HepG2 (cell line): ENCODE measurements around the gene ALDOA. TPM values are rescaled to one million over a fixed set of nuclear protein-coding genes. Genes with fewer than 3 reads are reported as not detected.

Source experiments
- ETV5 ChIP-seq: IDR thresholded peaks from 2 replicates; pipeline ENCODE4 v1.6.1; 2018; ENCODE audit warnings: missing biosample characterization, missing genetic modification reagents, inconsistent platforms, borderline replicate concordance
- FIP1L1 ChIP-seq: fragments of 200-400 bp; formaldehyde crosslinking; IDR thresholded peaks from 2 replicates; pipeline ENCODE4 v1.6.1; 2018; ENCODE audit warnings: low read depth, mild to moderate bottlenecking, low read length, moderate library complexity, borderline replicate concordance; ENCODE audit not compliant: insufficient read depth
- FLYWCH1 ChIP-seq: sonication (generic); formaldehyde crosslinking; IDR thresholded peaks from 2 replicates; pipeline ENCODE4 v1.8.1; 2023; ENCODE audit warnings: mild to moderate bottlenecking, missing genetic modification reagents
- HNRNPUL1 ChIP-seq: fragments of 200-400 bp; formaldehyde crosslinking; IDR thresholded peaks from 2 replicates; pipeline ENCODE4 v1.6.1; 2017; ENCODE audit warnings: low read depth, mild to moderate bottlenecking, low read length, moderate library complexity
- MATR3 ChIP-seq: sonication (generic); formaldehyde crosslinking; IDR thresholded peaks from 2 replicates; pipeline ENCODE4 v1.4.0; 2020; ENCODE audit warnings: missing genetic modification reagents
- MLX ChIP-seq: IDR thresholded peaks from 2 replicates; pipeline ENCODE4 v1.6.1; 2016
- RCOR2 ChIP-seq: IDR thresholded peaks from 2 replicates; pipeline ENCODE4 v1.6.1; 2016; ENCODE audit warnings: missing biosample characterization, missing genetic modification reagents
- SAP130 ChIP-seq: IDR thresholded peaks from 2 replicates; pipeline ENCODE4 v1.6.1; 2016; ENCODE audit warnings: low read depth
- SMAD9 ChIP-seq: sonication (generic); formaldehyde crosslinking; IDR thresholded peaks from 2 replicates; pipeline ENCODE4 v1.5.1; 2020; ENCODE audit warnings: mild to moderate bottlenecking, missing genetic modification reagents
- SRSF9 ChIP-seq: fragments of 200-400 bp; formaldehyde crosslinking; IDR thresholded peaks from 2 replicates; pipeline ENCODE4 v1.6.1; 2018; ENCODE audit warnings: borderline replicate concordance, mild to moderate bottlenecking, low read depth, low read length; ENCODE audit not compliant: insufficient read depth, poor library complexity, severe bottlenecking
- U2AF2 ChIP-seq: fragments of 200-400 bp; formaldehyde crosslinking; IDR thresholded peaks from 2 replicates; pipeline ENCODE4 v1.6.1; 2017; ENCODE audit warnings: low read depth, mild to moderate bottlenecking, low read length
- ZBTB33 ChIP-seq: sonication (generic); formaldehyde crosslinking; IDR thresholded peaks from 2 replicates; pipeline ENCODE4 v1.4.0; 2020; ENCODE audit warnings: missing genetic modification reagents
- ZNF282 ChIP-seq: fragments of 450-650 bp; IDR thresholded peaks from 2 replicates; pipeline ENCODE4 v1.6.1; 2018; ENCODE audit not compliant: partially characterized antibody
- ZNF343 ChIP-seq: sonication (generic); formaldehyde crosslinking; IDR thresholded peaks from 2 replicates; pipeline ENCODE4 v1.4.0; 2020; ENCODE audit warnings: mild to moderate bottlenecking, missing genetic modification reagents
- ZNF484 ChIP-seq: sonication (generic); formaldehyde crosslinking; IDR thresholded peaks from 2 replicates; pipeline ENCODE4 v1.5.1; 2020; ENCODE audit warnings: mild to moderate bottlenecking, low read depth, missing genetic modification reagents, borderline replicate concordance
- ZNF564 ChIP-seq: sonication (generic); formaldehyde crosslinking; IDR thresholded peaks from 2 replicates; pipeline ENCODE4 v1.8.1; 2023; ENCODE audit warnings: mild to moderate bottlenecking, missing genetic modification reagents
- ZNF609 ChIP-seq: sonication (generic); formaldehyde crosslinking; IDR thresholded peaks from 2 replicates; pipeline ENCODE4 v1.4.0; 2020; ENCODE audit warnings: mild to moderate bottlenecking, missing genetic modification reagents, borderline replicate concordance
- ZNF678 ChIP-seq: sonication (generic); formaldehyde crosslinking; IDR thresholded peaks from 2 replicates; pipeline ENCODE4 v1.4.0; 2020; ENCODE audit warnings: mild to moderate bottlenecking, missing genetic modification reagents
- ZNF709 ChIP-seq: sonication (generic); formaldehyde crosslinking; IDR thresholded peaks from 2 replicates; pipeline ENCODE4 v1.5.0; 2020; ENCODE audit warnings: mild to moderate bottlenecking, missing genetic modification reagents
- polyA plus RNA-seq, 8 experiments: library from polyadenylated mRNA; depleted of rRNA in 3 of 8; stranded (reverse) in 7 of 8; unstranded in 1 of 8; fragments of >200 nt; fragmentation: Illumina TruSeq in 4 of 8; extraction: Trizol in 4 of 8; gene quantifications; 2 replicates each; pipeline versions ENCODE4 v1.2.1 to v1.2.3, GENCODE V29; 2011 to 2016; ENCODE audit warnings: low read depth in 4 of 8, missing spikeins in 1 of 8, mixed read lengths in 1 of 8; ENCODE audit not compliant: insufficient read depth in 1 of 8
- total RNA-seq, 5 experiments: library from RNA; depleted of rRNA; stranded (reverse); fragments of >200 nt; fragmentation: Illumina TruSeq; extraction: Trizol; gene quantifications; 2 replicates each; pipeline ENCODE4 v1.2.3, GENCODE V29; 2016; ENCODE audit warnings: low read depth in 1 of 5
- TF ChIP-seq, protein P1 (sequence below): IDR thresholded peaks from 2 replicates; pipeline ENCODE4 v1.6.1; 2016; ENCODE audit warnings: low read depth, borderline replicate concordance
- TF ChIP-seq, protein P2 (sequence below): sonication (generic); formaldehyde crosslinking; IDR thresholded peaks from 2 replicates; pipeline ENCODE4 v1.4.0; 2020; ENCODE audit warnings: missing genetic modification reagents

ALDOA gene
- total and polyA plus RNA-seq, 2 of the 13 experiments (the other 11 are each of a cell fraction or from before 2014, with no cell fraction given): 925 to 1,884 TPM

DNA sequence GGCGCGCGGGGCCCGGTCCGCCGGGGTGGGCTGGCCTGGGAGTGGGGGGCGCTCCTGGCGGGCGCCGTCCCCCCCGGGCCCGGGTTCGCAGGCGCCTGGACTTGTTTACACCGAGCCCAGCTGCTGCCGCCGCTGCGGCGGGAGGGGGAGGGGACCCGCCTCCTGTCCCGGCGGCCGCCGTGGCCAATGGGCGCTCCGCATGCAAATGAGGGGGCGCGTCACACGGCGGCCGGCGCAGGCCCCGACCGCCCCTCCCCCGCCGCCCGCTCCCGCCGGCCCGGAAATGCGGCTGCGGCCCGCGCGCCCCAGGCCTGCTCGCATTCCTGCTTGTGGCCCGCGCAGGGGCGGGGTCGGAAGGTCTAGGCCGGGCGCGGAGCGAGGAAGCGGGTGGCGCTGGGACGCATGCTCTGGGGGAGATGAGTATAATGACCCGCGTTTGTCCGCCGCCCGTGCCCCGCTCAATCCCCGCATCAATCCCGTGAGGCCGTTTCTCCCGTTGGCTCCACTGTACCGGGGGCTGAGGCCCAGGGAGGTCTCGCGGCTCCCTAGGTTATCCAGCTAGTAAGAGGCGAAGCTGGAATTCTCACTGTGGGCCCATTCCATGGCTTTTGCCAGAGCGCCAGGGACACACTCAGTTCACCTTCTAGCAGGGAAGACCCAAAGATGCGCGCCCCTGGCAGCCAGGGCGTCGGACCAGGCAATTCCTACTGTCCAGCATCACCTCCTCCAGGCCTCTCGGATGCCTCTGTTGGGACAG, 30.7 kb downstream of the ALDOA start, which contains the start of gene YPEL3 (continued):
- TF ChIP-seq HNRNPUL1 (no peak), ZNF343 (CRISPR knock-in tag) (peak; percentile 88; the same call in 1 of the 2 replicates), MATR3 (CRISPR knock-in tag) (no peak), U2AF2 (no peak), SAP130 (peak; percentile 85), ZNF484 (CRISPR knock-in tag) (peak; percentile 79; the same call in 1 of the 2 replicates), FLYWCH1 (no peak), ZNF609 (CRISPR knock-in tag) (0 out of 2 replicates have a peak, but pooled peaks have one; percentile 53), MLX (CRISPR knock-in tag) (no peak), SRSF9 (no peak), ZNF564 (no peak), RCOR2 (CRISPR knock-in tag) (no peak; the same call in 1 of the 2 replicates), FIP1L1 (no peak), ZNF678 (0 out of 2 replicates have a peak, but pooled peaks have one; percentile 32), ZNF282 (no peak), SMAD9 (CRISPR knock-in tag) (0 out of 2 replicates have a peak, but pooled peaks have one; percentile 43), ZBTB33 (CRISPR knock-in tag) (peak; percentile 93), ETV5 (CRISPR knock-in tag) (peak; percentile 90), ZNF709 (no peak)
- TF ChIP-seq, protein P1, sequence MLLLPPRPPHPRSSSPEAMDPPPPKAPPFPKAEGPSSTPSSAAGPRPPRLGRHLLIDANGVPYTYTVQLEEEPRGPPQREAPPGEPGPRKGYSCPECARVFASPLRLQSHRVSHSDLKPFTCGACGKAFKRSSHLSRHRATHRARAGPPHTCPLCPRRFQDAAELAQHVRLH (CRISPR knock-in tag): no peak
- TF ChIP-seq, protein P2, sequence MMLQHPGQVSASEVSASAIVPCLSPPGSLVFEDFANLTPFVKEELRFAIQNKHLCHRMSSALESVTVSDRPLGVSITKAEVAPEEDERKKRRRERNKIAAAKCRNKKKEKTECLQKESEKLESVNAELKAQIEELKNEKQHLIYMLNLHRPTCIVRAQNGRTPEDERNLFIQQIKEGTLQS: 0 out of 2 replicates have a peak, but pooled peaks have one; percentile 48
